ENCODE measurements around the gene MYL11.

DNA sequence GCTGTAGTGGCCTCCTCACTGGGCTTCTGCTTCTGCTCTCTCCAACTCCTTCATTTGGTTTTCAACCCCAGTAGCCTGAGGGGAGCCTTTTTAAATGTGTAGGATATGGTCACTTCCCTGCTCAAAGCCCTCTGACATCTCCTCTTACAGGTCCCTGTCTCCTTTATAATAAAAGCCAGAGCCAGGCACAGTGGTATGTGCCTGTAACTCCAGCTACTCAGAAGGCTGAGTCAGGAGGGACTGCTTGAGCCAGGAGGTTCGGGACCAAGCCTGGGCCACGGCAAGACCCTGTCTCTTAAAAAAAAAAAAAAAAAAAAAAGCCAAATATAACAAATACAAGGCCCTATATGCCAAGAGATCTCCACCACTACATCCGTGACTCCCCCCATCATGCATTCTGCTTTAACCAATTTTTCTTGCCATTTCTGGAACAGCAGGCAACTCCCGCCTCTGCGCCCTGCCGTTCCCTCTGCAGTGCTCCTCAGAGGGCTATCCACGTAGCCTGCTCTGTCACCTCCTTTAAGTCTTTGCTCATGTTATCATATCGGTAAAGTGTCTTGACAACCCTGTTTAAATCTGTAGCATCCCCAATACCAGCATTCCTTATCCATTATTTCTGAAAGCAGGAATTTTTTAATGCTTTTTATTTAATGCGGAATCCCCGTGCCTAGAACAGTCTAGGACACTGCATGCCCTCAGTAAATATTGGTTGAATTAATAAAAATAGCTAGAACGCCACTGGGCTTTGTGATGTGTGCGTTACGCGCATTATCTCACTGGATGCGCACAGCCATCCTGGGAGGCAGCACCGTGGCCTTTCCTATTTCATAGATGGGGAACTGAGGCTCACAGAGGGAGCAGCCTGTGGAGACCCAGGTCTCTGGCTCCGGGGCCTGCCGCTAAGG, 42.3 kb downstream of the MYL11 start:
- no peak for TF ChIP-seq MYC (IDR thresholded peaks at IDR 0.05; ENCODE audit: low read depth, low read length)
- TF ChIP-seq, protein P1, sequence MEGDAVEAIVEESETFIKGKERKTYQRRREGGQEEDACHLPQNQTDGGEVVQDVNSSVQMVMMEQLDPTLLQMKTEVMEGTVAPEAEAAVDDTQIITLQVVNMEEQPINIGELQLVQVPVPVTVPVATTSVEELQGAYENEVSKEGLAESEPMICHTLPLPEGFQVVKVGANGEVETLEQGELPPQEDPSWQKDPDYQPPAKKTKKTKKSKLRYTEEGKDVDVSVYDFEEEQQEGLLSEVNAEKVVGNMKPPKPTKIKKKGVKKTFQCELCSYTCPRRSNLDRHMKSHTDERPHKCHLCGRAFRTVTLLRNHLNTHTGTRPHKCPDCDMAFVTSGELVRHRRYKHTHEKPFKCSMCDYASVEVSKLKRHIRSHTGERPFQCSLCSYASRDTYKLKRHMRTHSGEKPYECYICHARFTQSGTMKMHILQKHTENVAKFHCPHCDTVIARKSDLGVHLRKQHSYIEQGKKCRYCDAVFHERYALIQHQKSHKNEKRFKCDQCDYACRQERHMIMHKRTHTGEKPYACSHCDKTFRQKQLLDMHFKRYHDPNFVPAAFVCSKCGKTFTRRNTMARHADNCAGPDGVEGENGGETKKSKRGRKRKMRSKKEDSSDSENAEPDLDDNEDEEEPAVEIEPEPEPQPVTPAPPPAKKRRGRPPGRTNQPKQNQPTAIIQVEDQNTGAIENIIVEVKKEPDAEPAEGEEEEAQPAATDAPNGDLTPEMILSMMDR (IDR thresholded peaks at IDR 0.05; ENCODE audit: low read depth, low read length): no peak
- no peak for TF ChIP-seq POLR2A (IDR thresholded peaks at IDR 0.05; ENCODE audit: extremely low read depth, insufficient read length)

All from NB4 (cell line).